Fibroblast of skin of left biceps (primary cell): ENCODE results near the gene LMCD1.
A peak's percentile ranks its signal among the peaks of the same experiment; 100 is the strongest.
"Not testable (repeated sequence)": the region's sequence is repeated elsewhere in the genome, so short reads cannot be mapped to it uniquely, and the experiment has no call there.

Experiments
- DNase-seq, 2 experiments: peaks; one replicate each; pipeline ENCODE4 v3.0.0-alpha.2; 2013; ENCODE audit warnings: low read depth in 2 of 2

Gene LMCD1

DNA sequence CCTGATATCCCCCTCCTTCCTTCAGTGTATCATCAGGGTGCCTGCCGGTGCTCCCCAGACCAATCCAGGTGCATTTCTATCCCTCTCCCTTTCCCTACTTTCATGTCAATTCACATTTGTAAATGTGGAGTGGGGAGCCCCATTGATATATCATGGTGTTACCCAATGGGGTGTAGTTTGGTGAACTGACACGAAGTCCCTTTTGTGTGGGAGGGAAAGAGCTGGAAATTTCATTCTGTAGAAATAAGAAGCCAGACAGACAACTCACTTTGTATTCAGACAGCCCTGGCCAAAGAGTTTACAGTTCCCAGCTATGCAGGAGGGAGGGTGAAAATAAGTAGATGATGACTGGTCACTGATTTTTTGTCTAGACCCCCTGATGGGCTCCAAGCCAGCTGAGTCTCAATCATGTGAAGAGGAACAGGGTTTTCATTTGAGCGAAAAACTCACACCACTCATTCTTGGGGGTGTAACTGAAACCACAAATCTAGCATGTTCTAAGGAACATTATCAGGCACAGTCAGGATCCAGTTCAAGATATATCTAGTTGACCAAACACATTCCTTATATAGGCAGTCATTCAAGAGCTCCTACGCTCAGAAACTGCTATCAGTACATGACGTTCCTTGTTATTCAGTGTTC is 58.9 kb downstream of the LMCD1 start:
- DNase-seq, result peak; percentile 65 to 72

DNA sequence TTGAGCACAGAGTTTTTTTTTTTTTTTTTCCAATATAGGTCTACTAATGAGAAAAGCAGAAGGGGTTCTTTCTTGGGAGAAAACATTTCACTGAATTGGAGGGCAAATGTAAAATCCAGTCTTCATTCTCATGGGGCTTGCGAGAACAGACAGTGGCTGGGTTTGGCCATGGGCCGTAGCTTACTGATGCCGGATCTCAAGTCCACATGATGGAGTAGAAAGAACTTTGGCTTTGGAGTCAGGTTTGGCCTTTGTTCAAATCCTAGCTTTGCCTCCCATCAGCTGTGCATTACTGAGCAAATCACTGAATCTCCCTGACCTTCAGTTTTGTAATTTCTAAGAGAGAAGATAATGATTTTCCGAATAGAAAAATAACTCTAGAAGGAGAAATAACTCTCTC is 59.7 kb downstream of the LMCD1 start:
- no peak for DNase-seq

DNA sequence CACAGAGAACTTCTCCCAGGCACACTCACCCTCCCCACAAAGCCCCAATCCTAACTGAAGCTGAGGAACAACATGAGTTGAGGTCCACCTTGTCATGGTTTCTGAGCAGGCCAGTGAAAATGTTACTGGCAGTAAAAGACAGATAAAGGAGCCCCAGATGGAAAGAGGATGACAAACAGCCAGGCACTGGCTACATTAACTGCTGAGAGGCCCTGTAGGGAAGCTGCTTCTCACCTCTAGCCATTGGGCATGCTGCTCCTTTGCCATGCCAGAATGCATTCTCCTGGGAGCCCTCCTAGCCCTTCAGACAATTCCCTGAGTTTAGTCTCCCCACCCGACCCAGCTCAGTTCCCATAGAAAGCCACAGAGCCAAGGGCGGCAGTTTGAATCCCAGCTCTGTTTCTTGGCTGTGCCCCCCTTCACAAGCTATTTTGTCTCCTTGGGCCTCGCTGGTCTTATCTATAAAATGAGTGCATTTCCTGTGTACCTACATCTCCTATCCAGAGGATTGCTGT is 60.5 kb downstream of the LMCD1 start:
- no peak for DNase-seq

DNA sequence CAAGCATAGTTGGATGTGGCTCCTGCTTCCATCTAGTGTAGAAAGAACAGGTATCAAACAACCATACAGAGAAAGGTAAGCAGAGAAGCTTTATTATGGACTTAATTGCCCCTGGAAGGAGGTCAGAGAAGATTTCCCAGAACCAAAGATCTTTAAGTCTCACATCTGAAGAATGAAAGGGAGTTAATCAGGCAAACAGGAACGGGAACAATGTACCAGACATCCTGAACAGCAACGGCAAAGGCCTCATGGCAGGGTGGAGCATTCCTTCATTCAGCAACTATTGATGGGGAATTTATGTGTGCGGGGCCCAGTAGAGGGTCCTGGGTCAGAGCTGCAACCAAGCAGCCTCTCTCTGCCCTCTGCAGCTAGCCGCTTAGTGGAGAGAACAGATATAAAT is 61.5 kb downstream of the LMCD1 start:
- no peak for DNase-seq

DNA sequence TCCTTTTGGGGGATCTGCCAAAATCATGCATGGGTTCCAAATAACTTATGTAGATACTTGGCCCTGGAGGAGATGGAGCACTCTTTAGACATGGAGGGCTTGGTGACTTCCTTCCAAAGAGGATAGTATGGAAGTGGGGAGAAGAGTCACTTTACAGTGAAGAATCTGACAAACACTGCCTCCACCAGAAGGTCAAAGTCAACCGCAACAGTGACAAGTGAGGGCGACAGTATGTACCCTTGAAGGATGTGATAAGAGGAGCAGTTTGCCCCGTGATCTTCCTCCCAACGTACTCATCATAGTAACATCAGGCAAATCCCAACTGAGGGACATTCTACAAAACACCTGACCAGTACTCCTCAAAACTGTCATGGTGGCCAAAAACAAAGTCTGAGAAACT is 62.0 kb downstream of the LMCD1 start:
- no peak for DNase-seq

DNA sequence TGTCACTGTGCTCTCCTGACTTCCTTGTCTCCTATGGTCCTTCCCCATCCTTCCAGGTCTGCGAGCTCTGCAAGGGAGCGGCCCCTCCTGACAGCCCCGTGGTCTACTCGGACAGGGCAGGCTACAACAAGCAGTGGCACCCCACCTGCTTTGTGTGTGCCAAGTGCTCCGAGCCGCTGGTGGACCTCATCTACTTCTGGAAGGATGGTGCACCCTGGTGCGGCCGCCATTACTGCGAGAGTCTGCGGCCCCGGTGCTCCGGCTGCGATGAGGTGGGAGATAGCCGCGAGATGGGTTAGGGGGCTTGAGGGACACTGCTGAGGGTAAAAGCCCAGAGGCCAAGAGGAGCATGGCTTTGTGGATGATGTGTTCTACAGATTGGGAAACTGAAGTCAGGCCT is 63.8 kb downstream of the LMCD1 start:
- no peak for DNase-seq

DNA sequence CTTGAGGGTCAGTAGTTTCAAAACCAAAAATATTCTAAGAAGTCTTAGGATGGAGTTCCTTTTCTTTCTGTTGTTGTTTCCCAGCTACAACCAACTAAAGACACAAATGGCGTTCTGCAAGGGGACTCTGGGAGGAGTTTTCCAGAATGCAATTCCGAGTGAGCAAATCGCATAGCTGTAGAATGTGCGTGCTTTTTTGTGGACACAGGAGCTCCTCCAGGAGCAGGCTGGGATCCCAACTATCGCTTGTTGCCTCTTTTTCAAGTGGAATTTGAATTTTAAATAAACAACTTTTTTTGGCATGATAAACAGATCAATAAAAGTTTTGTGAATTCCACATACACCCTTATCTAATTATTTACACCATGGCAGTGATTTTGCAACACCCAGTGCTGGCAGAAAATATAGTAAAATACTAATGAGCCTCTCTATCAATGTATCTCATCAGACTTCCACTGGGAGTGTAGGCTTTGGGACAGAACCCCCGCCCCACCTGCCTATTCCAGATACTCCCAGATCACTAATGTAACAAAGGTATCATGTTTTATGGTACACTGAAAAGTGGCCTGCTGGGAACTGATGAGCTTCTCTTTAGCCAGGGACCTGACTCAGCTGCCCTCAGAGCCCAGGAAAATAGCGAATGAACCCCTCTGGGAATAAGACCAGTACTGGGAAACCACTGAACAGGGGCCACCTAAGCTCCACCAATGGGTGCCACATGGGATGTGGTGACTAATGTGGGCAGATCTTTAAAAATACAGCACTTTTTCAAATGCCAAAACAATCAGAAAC is 66.4 kb downstream of the LMCD1 start:
- DNase-seq, result no peak

DNA sequence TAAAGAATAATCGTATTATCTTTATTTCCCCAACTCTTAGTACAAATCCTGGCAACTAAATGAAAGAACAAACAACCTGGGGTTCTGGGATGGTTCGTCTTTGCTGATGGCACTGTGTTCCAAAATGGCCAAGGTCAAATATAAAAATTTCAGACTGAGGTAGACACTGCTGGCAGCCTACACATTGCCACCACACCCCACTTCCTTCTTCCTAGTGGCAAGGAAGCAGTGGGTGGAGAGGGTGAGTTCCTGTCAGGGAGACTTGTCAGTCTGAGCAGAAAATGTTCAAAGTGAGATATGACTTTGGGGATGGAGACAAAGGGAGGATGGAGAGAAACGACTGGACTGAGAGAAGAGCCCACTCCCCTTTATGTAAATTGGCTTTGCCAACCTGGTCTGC is 69.6 kb downstream of the LMCD1 start:
- DNase-seq, result no peak

DNA sequence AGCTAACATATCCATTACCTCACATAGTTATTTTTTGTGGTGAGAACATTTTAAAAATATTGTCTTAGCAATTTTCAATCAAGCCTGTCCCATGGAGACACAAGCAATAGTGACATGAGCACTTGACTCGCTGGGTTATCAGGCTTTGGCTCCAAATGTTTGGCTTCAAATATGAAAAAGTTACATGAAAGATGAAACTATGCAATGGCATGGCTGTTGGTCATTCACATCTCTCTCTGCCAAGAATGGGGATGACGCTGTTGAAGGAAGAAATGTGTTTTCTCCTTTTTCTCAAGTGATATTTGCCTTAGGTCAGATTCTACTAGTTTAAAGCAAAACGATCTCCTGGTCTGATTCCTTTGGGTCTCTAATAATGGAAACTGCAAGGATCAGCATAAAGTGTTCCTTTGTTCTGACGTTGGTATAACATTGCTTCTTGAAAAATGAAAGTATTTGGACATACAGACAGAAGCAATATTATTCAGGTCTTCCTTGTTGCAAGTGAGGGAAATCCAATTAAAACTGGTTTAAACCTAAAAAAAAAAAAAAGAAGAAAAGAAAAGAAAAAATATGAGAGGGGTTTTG is 71.8 kb downstream of the LMCD1 start:
- DNase-seq, result no peak

DNA sequence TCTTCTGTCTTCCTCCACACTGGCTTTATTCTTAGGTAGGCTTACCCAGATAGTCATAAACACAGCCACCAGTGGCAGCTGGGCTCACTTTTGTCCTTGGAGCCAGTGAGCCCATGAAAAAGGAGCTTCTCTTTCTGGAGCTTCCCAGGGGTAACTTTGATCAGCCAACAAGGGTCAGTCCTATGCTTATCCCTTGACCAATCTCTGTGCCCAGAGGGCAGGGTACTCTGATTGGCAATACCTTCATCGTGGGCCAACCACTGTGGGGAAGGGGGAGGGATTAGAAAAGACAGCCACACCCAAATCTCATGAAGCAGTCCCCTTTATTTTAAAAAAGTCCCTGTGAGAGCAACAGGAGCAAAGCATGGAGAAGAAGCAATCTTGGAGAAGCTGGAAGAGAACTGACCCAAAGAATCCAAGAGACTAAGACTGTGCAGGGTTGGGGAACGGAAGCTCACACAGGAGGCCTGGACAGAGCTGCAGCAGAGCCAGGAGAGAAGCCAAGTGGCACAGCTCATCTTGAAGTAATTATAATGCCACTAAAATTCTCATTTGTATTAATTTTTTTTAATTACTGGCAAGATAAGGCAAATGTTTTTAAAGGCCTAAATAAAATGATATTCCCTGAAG is 72.5 kb downstream of the LMCD1 start:
- no peak for DNase-seq

DNA sequence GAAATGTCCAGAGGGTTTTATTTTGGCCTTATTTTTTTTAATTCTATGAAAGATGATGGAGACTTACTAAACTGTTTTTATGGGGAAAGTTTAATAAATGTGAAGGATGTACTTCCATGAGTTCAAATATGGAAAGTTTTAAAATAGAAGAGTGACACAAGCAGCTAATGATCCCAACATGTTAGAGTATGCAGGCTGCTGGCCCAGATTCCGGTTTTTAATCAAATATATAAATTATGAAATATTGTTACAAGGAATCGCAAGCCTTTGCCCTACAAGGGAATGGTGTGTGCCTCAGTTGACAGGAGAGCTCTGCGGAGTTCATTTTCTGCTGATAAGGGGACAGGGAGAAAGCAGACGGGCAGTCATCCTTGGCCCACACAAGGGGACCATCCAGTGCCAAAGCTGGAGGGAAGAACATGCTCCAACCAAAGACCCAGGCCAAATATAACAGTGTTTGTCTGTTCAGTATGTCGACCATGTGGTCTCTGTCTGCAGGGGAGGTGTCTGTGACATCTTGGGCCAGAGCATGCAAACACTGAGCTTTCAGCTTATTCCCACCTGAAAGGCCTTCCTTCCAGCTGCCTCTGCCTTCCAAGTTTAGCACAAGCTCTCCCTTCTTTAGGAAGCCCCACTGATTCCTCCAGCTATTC is 73.2 kb downstream of the LMCD1 start:
- no peak for DNase-seq

DNA sequence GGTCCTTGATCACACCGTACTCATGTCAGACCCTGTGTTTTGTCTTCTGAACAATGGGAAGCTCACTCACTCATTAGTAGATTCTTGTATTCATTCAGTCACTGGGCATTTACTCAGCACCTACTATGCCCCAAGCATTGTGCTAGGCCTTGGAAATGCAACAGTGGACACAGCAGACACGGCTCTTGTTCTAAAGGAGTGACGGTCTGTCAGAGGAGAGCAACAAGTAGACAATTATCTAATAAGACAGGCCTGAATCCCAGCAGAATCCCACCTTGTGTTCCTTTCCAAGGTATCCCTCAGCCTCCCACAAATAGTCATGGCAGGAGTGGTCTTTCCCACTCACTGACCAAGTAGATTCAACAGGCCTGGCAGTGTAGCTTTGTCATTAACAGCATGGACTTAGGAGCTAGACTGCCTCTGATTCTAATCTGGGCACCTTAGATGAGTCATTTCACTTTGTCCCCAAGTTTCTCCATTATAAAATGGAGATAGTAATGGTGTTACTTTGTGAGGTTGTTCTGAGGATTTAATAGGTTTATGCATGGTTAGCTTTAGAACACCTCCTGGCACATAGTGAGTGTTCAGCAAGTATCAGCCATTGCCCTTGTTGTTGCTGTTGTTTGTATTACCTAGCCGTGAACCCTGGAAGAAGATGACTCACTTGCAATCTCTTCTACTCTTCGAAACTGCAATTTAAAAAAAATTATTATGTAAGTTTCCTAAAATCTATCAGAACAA is 73.9 kb downstream of the LMCD1 start:
- DNase-seq, result no peak

DNA sequence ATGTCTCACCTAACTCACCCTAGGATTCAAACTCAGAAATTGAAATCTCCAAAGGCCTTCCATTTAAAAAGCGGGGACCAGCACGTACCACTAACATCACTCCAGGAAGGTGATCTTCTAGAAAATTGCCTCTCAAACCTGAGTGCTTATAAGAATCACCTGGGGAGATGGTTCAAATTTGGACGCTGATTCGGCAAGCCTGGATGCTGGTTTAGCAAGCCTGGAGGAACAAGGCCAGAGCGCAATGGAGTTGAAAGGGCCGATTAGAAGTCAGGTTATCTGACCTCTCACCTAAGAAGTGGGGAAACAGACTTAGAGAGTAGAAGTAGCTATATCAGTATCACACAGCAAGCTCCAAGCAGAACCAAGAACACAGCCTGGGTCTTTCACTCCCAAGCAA is 74.8 kb downstream of the LMCD1 start:
- no peak for DNase-seq

DNA sequence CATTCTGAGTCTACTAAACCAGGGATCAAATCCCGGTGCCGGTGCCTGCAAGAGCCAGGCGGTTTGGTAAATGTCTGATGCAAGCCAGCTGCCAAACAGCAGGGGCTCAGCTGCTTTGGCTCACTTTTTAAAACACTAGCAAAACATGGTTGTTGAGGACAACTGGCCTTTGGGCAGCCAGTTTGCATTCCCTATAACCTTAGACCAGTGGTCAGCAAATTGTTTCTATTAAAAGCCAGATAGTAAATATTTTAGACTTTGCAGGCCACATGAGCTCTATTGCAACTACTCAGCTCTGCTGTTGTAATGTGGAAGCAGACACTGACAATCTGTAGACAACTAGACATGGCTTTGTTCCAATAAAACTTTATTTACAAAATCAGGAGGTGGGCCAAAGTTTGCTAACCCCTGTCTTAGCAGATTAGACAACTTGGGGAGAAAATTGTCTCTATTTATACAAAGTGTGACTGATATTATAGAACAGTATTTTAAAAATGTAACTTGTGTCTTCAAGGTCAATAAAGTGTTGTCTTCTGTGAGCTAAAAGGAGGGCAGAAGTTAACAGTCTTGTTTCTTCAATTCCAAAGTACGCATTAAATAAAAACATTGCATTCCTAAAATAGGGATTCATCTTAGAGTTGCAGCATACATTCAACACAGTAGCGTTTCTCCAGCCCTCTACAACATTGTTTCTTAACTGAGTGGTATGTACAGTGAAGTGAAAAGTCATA is 75.4 kb downstream of the LMCD1 start:
- DNase-seq, result peak; percentile 10 to 22

DNA sequence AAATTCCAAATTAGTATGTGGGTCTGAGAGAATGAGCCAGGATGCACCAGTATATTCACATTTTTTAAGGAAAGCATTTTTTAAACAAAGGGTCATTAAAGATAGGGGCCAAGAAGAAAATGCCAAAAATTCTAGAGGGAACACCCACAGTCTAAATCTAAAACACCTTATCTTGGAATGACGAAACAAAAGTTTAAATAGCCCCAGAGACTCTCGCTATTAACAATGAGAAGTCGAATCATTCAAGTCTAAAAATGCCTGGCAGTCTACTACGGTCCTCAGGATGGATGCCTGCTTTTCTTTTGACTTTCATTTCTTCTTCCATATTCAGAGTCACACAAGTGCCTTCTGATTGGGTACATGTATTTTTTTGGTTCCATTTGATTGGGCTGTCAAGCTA is 76.7 kb downstream of the LMCD1 start:
- DNase-seq, result no peak

DNA sequence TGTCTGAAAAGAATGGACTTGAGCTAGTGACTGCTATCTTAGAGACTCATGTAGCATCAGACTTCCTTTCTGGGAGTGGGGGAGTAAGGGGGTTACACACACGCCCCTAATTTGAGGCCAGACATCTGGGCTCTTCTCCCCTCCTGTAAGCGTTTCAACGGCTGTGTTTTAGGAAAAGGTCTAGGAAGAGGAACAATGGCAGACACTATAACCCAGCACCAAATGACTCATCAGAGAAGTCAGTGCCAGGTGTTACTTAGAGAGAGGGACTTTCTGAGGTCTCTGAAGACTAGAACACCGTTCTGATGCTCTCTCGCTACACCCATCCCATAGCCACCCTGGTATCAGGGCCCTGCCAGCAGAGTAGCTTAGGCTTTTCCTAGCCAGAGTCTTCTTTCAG is 77.5 kb downstream of the LMCD1 start:
- no peak for DNase-seq

DNA sequence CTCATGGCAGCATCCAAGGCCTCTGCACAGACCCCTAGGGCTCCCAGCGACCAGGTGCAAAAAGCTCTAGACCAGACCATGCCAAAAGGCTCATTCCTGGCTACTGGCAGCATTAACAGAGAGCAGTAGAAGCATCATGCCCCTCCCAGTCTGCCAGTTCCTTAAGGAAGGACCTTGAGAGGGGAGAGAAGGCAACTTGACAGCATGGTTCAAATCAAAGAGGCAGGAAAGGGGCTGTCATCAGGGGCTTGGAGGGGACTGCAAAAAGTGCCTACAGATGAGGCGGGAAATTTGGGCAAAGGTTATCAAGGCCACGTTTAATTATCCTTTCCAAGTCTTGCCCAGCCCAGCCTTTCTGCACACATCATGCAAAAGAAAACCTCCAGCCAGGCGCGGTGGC is 78.3 kb downstream of the LMCD1 start:
- DNase-seq, result no peak

DNA sequence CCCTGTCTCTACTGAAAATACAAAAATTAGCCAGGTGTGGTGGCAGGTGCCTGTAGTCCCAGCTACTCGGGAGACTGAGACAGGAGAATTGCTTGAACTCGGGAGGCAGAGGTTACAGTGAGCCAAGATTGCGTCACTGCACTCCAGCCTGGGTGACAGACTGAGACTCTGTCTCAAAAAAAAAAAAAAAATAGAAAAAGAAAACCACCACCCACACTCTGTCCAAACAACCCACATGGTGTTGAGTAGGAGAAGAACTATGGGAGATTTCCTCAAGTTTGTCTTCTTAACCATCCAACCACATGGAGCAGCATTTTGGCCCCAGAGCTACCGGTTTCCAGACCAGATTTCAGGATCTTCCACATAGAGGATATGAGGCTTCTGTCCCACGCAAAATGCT is 78.8 kb downstream of the LMCD1 start:
- DNase-seq, result not testable (repeated sequence)

DNA sequence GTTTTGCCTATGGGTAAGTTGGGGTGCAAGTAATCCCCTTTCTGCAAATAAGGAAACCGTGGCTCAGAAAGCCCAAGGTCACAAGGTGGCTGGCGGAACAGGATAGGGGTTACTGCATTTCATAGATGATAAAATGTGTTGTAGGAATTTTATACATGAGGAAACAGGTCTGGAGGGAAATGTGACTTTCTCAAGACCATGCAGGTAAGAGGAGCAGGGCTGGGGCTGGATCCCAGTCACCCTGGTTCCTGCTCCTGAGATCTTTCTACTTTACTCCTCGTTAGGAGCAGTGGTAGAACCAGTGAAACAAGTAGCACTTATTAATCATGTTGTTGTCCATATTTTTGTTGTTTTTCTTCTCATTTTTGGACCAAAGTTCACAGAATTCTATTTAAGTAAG is 79.8 kb downstream of the LMCD1 start:
- no peak for DNase-seq

DNA sequence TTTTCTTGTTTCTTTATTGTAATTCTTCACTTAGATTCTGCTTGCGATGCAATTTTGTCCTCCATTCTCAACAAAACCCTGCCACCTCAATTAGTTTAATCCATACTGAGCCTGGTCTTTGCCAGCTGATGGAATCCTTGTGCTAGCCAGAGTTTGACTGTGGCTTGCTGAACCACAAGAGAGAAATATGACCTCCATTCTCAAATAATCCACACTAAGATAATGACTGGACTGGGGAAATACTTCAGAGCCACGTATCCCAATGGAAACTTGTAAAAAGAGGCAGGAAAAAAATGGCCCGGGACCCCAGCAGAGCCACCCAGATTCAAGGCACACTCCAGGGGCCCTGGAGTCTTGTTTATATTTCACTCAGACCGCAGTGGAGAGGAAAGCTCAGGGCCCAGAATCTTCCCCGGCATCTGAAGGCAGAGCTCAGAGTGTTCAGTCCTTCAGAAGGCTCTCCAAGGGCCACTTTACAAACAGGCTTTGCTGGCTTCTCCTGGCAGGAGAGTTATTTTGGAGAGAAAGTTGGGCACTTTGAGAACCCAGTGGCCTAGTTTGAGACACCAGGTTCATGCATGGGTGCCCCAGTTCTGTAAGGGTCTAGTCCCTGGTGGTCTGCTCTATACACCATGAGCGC is 80.3 kb downstream of the LMCD1 start:
- DNase-seq, result no peak
